Endothelial cell of umbilical vein (primary cell): ENCODE measurements around the gene TMEM150C. TPM values are rescaled to one million over a fixed set of nuclear protein-coding genes. Genes with fewer than 3 reads are reported as not detected.

Source experiments
- BruUV-seq: library from RNA; stranded (reverse); fragments of 400-500 nt; replicated peaks from 2 replicates; lab custom pipeline; 2021; lab: Mats Ljungman, UMichigan
- CTCF ChIA-PET: fragments of 300-600, 350-600 bp; sonication (Branson Sonifier 250); formaldehyde crosslinking; loops from one replicate; lab custom pipeline; 2021; ENCODE audit warnings: antibody characterized with exemption, inconsistent platforms; lab: Charles Lee
- POLR2A ChIA-PET: fragments of 300-600, 350-600 bp; sonication (Branson Sonifier 250); formaldehyde crosslinking; loops from one replicate; lab custom pipeline; 2021; ENCODE audit warnings: antibody characterized with exemption, inconsistent platforms; lab: Charles Lee
- DNase-seq: peaks from one replicate; pipeline ENCODE4 v3.0.0-alpha.2; 2011; ENCODE audit warnings: low read depth, low spot score
- FAIRE-seq: peaks from 2 replicates; lab custom pipeline; 2011; peaks lifted over from hg19 to GRCh38; lab: Jason Lieb, UNC
- H2AFZ ChIP-seq: 2 replicates; pipeline ENCODE4 v1.6.0; 2012; ENCODE audit warnings: low read depth, low read length, control low read depth, inconsistent platforms
- H3K27ac ChIP-seq: 2 replicates; pipeline ENCODE4 v1.5.1; 2011; ENCODE audit warnings: low read depth, mild to moderate bottlenecking, control low read depth, low read length, moderate library complexity; ENCODE audit not compliant: insufficient read depth
- H3K27me3 ChIP-seq, 2 experiments: 2 replicates each; pipeline versions ENCODE4 v1.6.0 to v1.6.1; 2011; ENCODE audit warnings: low read length in 2 of 2, mixed read lengths in 1 of 2; ENCODE audit not compliant: control insufficient read depth in 2 of 2, insufficient read depth in 2 of 2
- H3K36me3 ChIP-seq, 2 experiments: 2 replicates in 1 of 2; 3 replicates in 1 of 2; pipeline ENCODE4 v1.5.1; 2011; ENCODE audit warnings: low read length in 2 of 2, mild to moderate bottlenecking in 1 of 2, moderate library complexity in 1 of 2; ENCODE audit not compliant: control insufficient read depth in 2 of 2, insufficient read depth in 2 of 2; ENCODE audit errors: extremely low read depth in 1 of 2
- H3K4me1 ChIP-seq: 3 replicates; pipeline ENCODE4 v1.5.1; 2011; ENCODE audit warnings: mild to moderate bottlenecking, low read length; ENCODE audit not compliant: control insufficient read depth, insufficient read depth; ENCODE audit errors: extremely low read depth
- H3K4me2 ChIP-seq: 2 replicates; pipeline ENCODE4 v1.6.1; 2011; ENCODE audit warnings: low read length, control low read depth, mixed read lengths; ENCODE audit not compliant: insufficient read depth
- H3K4me3 ChIP-seq, 3 experiments: fragments of 200-600 bp in 1 of 3; sonication (generic), shearing (Covaris generic) in 1 of 3; replicated peaks in 1 of 3; 2 replicates each; pipeline ENCODE4 v1.5.1; 2011 to 2016; ENCODE audit warnings: control low read depth in 3 of 3, low read length in 3 of 3, mild to moderate bottlenecking in 2 of 3, inconsistent platforms in 1 of 3, low read depth in 1 of 3, moderate library complexity in 1 of 3; ENCODE audit not compliant: insufficient read depth in 1 of 3
- H3K79me2 ChIP-seq: 2 replicates; pipeline ENCODE4 v1.6.0; 2012; ENCODE audit warnings: low read length, inconsistent platforms; ENCODE audit not compliant: control insufficient read depth, insufficient read depth
- H3K9ac ChIP-seq: replicated peaks from 2 replicates; pipeline ENCODE3; 2011; ENCODE audit warnings: low read length, control low read depth; ENCODE audit not compliant: insufficient read depth; ENCODE audit errors: extremely low read depth
- H3K9me1 ChIP-seq: replicated peaks from 3 replicates; pipeline ENCODE4 v1.6.0; 2011; ENCODE audit warnings: mild to moderate bottlenecking, low read length; ENCODE audit not compliant: control insufficient read depth, insufficient read depth; ENCODE audit errors: extremely low read depth
- H3K9me3 ChIP-seq: replicated peaks from 2 replicates; pipeline ENCODE4 v1.5.1; 2012; ENCODE audit warnings: low read length, inconsistent platforms; ENCODE audit not compliant: control insufficient read depth, insufficient read depth
- H4K20me1 ChIP-seq: replicated peaks from 2 replicates; pipeline ENCODE3; 2011; ENCODE audit warnings: mild to moderate bottlenecking, low read length; ENCODE audit not compliant: control insufficient read depth, insufficient read depth; ENCODE audit errors: extremely low read depth
- CTCF ChIP-seq, 2 donors: IDR thresholded peaks; 1 replicate in 1 of 2; 2 replicates in 1 of 2; pipeline ENCODE4 v1.5.1; 2011; ENCODE audit warnings: low read length in 2 of 2, mild to moderate bottlenecking in 2 of 2, moderate library complexity in 2 of 2, control low read depth in 1 of 2, inconsistent platforms in 1 of 2, low read depth in 1 of 2; ENCODE audit not compliant: insufficient read depth in 1 of 2; ENCODE audit errors: extremely low read depth in 1 of 2
- EZH2 ChIP-seq: IDR thresholded peaks from 2 replicates; pipeline ENCODE4 v1.6.1; 2012; ENCODE audit warnings: borderline replicate concordance, low read depth, mild to moderate bottlenecking, moderate library complexity, low read length, inconsistent platforms; ENCODE audit not compliant: severe bottlenecking
- FOS ChIP-seq: IDR thresholded peaks from 2 replicates; pipeline ENCODE4 v1.6.1; 2011; ENCODE audit warnings: mild to moderate bottlenecking, low read length, moderate library complexity, borderline replicate concordance; ENCODE audit not compliant: insufficient read depth
- GATA2 ChIP-seq: IDR thresholded peaks from 2 replicates; pipeline ENCODE4 v1.7.0; 2011; ENCODE audit warnings: low read depth, mild to moderate bottlenecking, moderate library complexity, mixed read lengths, low read length; ENCODE audit not compliant: insufficient read length, insufficient read depth
- JUN ChIP-seq: IDR thresholded peaks from 2 replicates; pipeline ENCODE4 v1.6.1; 2011; ENCODE audit warnings: borderline replicate concordance, low read depth; ENCODE audit not compliant: insufficient read length, insufficient read depth
- MAX ChIP-seq: IDR thresholded peaks from 2 replicates; pipeline ENCODE4 v1.6.1; 2011; ENCODE audit not compliant: insufficient read depth, insufficient read length
- MYC ChIP-seq: IDR thresholded peaks from one replicate; pipeline ENCODE4 v1.6.1; 2011; ENCODE audit warnings: mild to moderate bottlenecking, low read depth, low read length
- POLR2A ChIP-seq: IDR thresholded peaks from 2 replicates; pipeline ENCODE4 v1.6.1; 2012; ENCODE audit warnings: low read depth, mild to moderate bottlenecking, control low read depth, low read length
- POLR2AphosphoS5 ChIP-seq: IDR thresholded peaks from 2 replicates; pipeline ENCODE4 v1.6.1; 2012; ENCODE audit warnings: low read depth, mild to moderate bottlenecking, control low read depth, low read length, moderate library complexity; ENCODE audit not compliant: insufficient read depth
- dilution Hi-C: fragments of 300-500 bp; cut with MboI; formaldehyde crosslinking; loops from one replicate; pipeline ENCODE4 v1.15.0; 2019; ENCODE audit warnings: low sequenced_read_pairs; ENCODE audit not compliant: extremely low pct_ligation_motif_present
- intact Hi-C: fragments of 100-400 bp; cut with micrococcal nuclease; formaldehyde crosslinking; loops from one replicate; pipeline ENCODE4 v1.10.0; 2022
- polyA plus RNA-seq, 4 experiments: library from polyadenylated mRNA; depleted of rRNA in 3 of 4; stranded (reverse) in 3 of 4; unstranded in 1 of 4; fragments of >200 nt; gene quantifications; 2 replicates each; pipeline versions ENCODE4 v1.2.1 to v1.2.3, GENCODE V29; 2011 to 2012; ENCODE audit warnings: missing spikeins in 1 of 4
- total RNA-seq: library from RNA; stranded (reverse); gene quantifications from 2 replicates; pipeline ENCODE4 v1.2.3, GENCODE V29; 2021

Gene TMEM150C
- total and polyA plus RNA-seq, 2 donors (not counting 3 experiments of a cell fraction or from before 2014, with no cell fraction given): 4.1 to 6.6 TPM

- FAIRE-seq (no peak), DNase-seq (no peak)
- Histone ChIP-seq H3K27me3 (no peaks in the 10 kb centered on the region), H3K9me1 (peaks cover 3% of the 10 kb centered on the region), H3K9ac (no peak overlapping the region), H2AFZ (no peak overlapping the region), H3K4me3 (no peak overlapping the region), H3K27ac (no peak overlapping the region), H4K20me1 (peaks cover 4% of the 10 kb centered on the region), H3K36me3 (no peaks in the 10 kb centered on the region), H3K79me2 (peaks cover 88% of the 10 kb centered on the region), H3K4me2 (no peak overlapping the region), H3K4me1 (no peaks in the 10 kb centered on the region), H3K9me3 (no peaks in the 10 kb centered on the region)
- dilution Hi-C loops: no loop called here
- CTCF ChIA-PET: interaction anchor here (1.1 to 2.5 kb wide), 2 partner anchors 10 to 154 kb away, joined by 5 to 10 read pairs; no protein-coding TSS in a partner anchor
- no peak for TF ChIP-seq EZH2
- no peak for TF ChIP-seq MYC
- no peak for TF ChIP-seq FOS
- TF ChIP-seq JUN: no peak
- no peak for TF ChIP-seq CTCF (IDR thresholded peaks at IDR 0.05; ENCODE audit: extremely low read depth in 1 of 2, insufficient read depth in 1 of 2, low read depth in 1 of 2, low read length in 2 of 2)
- no peak for TF ChIP-seq POLR2AphosphoS5
- no peak for TF ChIP-seq MAX
- no peak for TF ChIP-seq GATA2
- TF ChIP-seq POLR2A: no peak
- BruUV-seq: no TSS peak
- POLR2A ChIA-PET: no interaction called here
- intact Hi-C loops: no loop called here
Observed at GRCh38 chr4:82439088-82439487, 122.7 kb downstream of the TMEM150C start.
